Pons (tissue), 1 donor: ENCODE measurements around the gene KIRREL3.

Experiments
- DNase-seq: peaks from one replicate; pipeline ENCODE4 v3.0.0-alpha.2; 2016; ENCODE audit warnings: low spot score

Gene KIRREL3

GRCh38 chr11:126512251-126512650, 488.3 kb downstream of the KIRREL3 start:
- DNase-seq, result no peak

- no peak for DNase-seq
Measured at GRCh38 chr11:126511475-126512115, 489.0 kb downstream of the KIRREL3 start.

GRCh38 chr11:126510621-126511370, 489.8 kb downstream of the KIRREL3 start:
- no peak for DNase-seq

- DNase-seq, result no peak
Measured at GRCh38 chr11:126507646-126508045, 492.9 kb downstream of the KIRREL3 start.

GRCh38 chr11:126506789-126507188, 493.8 kb downstream of the KIRREL3 start:
- no peak for DNase-seq

- DNase-seq, result no peak
Measured at GRCh38 chr11:126502982-126503381, 497.6 kb downstream of the KIRREL3 start.

GRCh38 chr11:126502159-126502558, 498.4 kb downstream of the KIRREL3 start:
- DNase-seq, result no peak

- DNase-seq, result no peak
Measured at GRCh38 chr11:126501641-126502040, 498.9 kb downstream of the KIRREL3 start.

GRCh38 chr11:126500981-126501380, 499.6 kb downstream of the KIRREL3 start:
- no peak for DNase-seq

GRCh38 chr11:126499131-126499752, 501.3 kb downstream of the KIRREL3 start:
- DNase-seq, result no peak

GRCh38 chr11:126498281-126498680, 502.3 kb downstream of the KIRREL3 start:
- no peak for DNase-seq

GRCh38 chr11:126497581-126498122, 502.9 kb downstream of the KIRREL3 start:
- no peak for DNase-seq

GRCh38 chr11:126496576-126497337, 503.8 kb downstream of the KIRREL3 start:
- DNase-seq, result no peak

GRCh38 chr11:126495281-126496220, 505.0 kb downstream of the KIRREL3 start:
- DNase-seq, result no peak

- no peak for DNase-seq
Measured at GRCh38 chr11:126494831-126495230, 505.7 kb downstream of the KIRREL3 start.

GRCh38 chr11:126492331-126493082, 508.1 kb downstream of the KIRREL3 start:
- no peak for DNase-seq

GRCh38 chr11:126491092-126491491, 509.5 kb downstream of the KIRREL3 start:
- no peak for DNase-seq

- DNase-seq, result no peak
Measured at GRCh38 chr11:126489836-126490660, 510.5 kb downstream of the KIRREL3 start.
